IPS-NIHi7 (cell line): ENCODE results near the gene OR52E5.

Experiments used
- DNase-seq: peaks from one replicate; pipeline ENCODE4 v3.0.0; 2012; ENCODE audit warnings: mixed read lengths; ENCODE audit errors: extremely low spot score

Gene OR52E5

GRCh38 chr11:5892908-5893307 lies at the start of gene OR52E5:
OR52E5 (plus strand) TSS chr11:5893208; CDS start chr11:5900777, 7,569 bp downstream.
- DNase-seq: no peak

- DNase-seq: no peak
These were observed 46.3 kb upstream of the OR52E5 start for GRCh38 chr11:5846701-5847100.

- DNase-seq: no peak
These were observed 45.3 kb upstream of the OR52E5 start for GRCh38 chr11:5847711-5848110.

- no peak for DNase-seq
These were observed 42.0 kb upstream of the OR52E5 start for GRCh38 chr11:5851002-5851401.

GRCh38 chr11:5857590-5857989 lies 35.4 kb upstream of the OR52E5 start, which contains the start of gene OR52E8:
OR52E8 (minus strand) TSS chr11:5857690; CDS start chr11:5857690, 0 bp downstream.
- no peak for DNase-seq

- DNase-seq: no peak
These were observed 27.2 kb upstream of the OR52E5 start for GRCh38 chr11:5865826-5866225.

- no peak for DNase-seq
These were observed 14.4 kb upstream of the OR52E5 start for GRCh38 chr11:5878564-5878963.

GRCh38 chr11:5880329-5880728 lies 12.7 kb upstream of the OR52E5 start, which contains the start of gene OR52E4:
OR52E4 (plus strand) TSS chr11:5880629; CDS start chr11:5884293, 3,664 bp downstream.
- DNase-seq: no peak

- no peak for DNase-seq
These were observed 11.3 kb upstream of the OR52E5 start for GRCh38 chr11:5881756-5882155.

- no peak for DNase-seq
These were observed 5.8 kb upstream of the OR52E5 start for GRCh38 chr11:5887172-5887571.

- no peak for DNase-seq
These were observed 5.3 kb upstream of the OR52E5 start for GRCh38 chr11:5887661-5888060.

- DNase-seq: no peak
These were observed 1.7 kb upstream of the OR52E5 start for GRCh38 chr11:5891216-5891800.

GRCh38 chr11:5899534-5899933 lies 6.5 kb downstream of the OR52E5 start:
- no peak for DNase-seq

GRCh38 chr11:5910540-5910939 lies 17.5 kb downstream of the OR52E5 start:
- no peak for DNase-seq

GRCh38 chr11:5922749-5923426 lies 29.9 kb downstream of the OR52E5 start:
- DNase-seq: no peak

GRCh38 chr11:5923427-5923776 lies 30.4 kb downstream of the OR52E5 start:
- no peak for DNase-seq

GRCh38 chr11:5923794-5924193 lies 30.8 kb downstream of the OR52E5 start:
- DNase-seq: no peak

- DNase-seq: no peak
These were observed 35.3 kb downstream of the OR52E5 start for GRCh38 chr11:5928271-5928670.

- no peak for DNase-seq
These were observed 35.8 kb downstream of the OR52E5 start for GRCh38 chr11:5928811-5929210.

GRCh38 chr11:5929571-5930368 lies 36.8 kb downstream of the OR52E5 start:
- no peak for DNase-seq

- no peak for DNase-seq
These were observed 37.6 kb downstream of the OR52E5 start for GRCh38 chr11:5930614-5931013.

- no peak for DNase-seq
These were observed 38.1 kb downstream of the OR52E5 start for GRCh38 chr11:5931061-5931460.

- DNase-seq: no peak
These were observed 39.7 kb downstream of the OR52E5 start for GRCh38 chr11:5932671-5933070.
